Panc1 (cell line): Measurements from ENCODE around the gene LIMK1. TPM values are rescaled to one million over a fixed set of nuclear protein-coding genes. Genes with fewer than 3 reads are reported as not detected.

Source experiments
- ATAC-seq: fragments of 200-7000 bp; cut with Tn5 transposase; 2 replicates; pipeline ENCODE4 v1.9.1; 2020; ENCODE audit warnings: mild to moderate bottlenecking, moderate library complexity
- BruUV-seq: library from RNA; stranded (reverse); fragments of 400-500 nt; replicated peaks from 2 replicates; lab custom pipeline; 2021; lab: Mats Ljungman, UMichigan
- CTCF ChIA-PET: fragments of 300-600 bp; sonication (Branson Sonifier 250); formaldehyde crosslinking; loops from one replicate; lab custom pipeline; 2022; ENCODE audit warnings: antibody characterized with exemption; lab: Charles Lee
- POLR2A ChIA-PET: fragments of 300-600 bp; sonication (Branson Sonifier 250); formaldehyde crosslinking; loops from one replicate; lab custom pipeline; 2022; ENCODE audit warnings: antibody characterized with exemption; lab: Charles Lee
- DNase-seq: peaks from one replicate; pipeline ENCODE4 v3.0.0-alpha.2; 2010; ENCODE audit warnings: low read depth, low spot score
- H3K27ac ChIP-seq: 2 replicates; pipeline ENCODE4 v1.5.1; 2011; ENCODE audit warnings: mild to moderate bottlenecking, low read length, inconsistent platforms
- H3K27me3 ChIP-seq: fragments of 200-500 bp; sonication (Bioruptor generic); 2 replicates; pipeline ENCODE4 v1.6.0; 2014; ENCODE audit warnings: low read length, inconsistent platforms; ENCODE audit not compliant: control insufficient read depth, insufficient read depth
- H3K36me3 ChIP-seq: fragments of 200-500 bp; sonication (Bioruptor generic); 2 replicates; pipeline ENCODE4 v1.5.1; 2014; ENCODE audit warnings: inconsistent platforms, mild to moderate bottlenecking, low read length, moderate library complexity; ENCODE audit not compliant: control insufficient read depth, insufficient read depth
- H3K4me1 ChIP-seq: 2 replicates; pipeline ENCODE4 v1.5.1; 2011; ENCODE audit warnings: inconsistent platforms, mild to moderate bottlenecking, low read length, moderate library complexity; ENCODE audit not compliant: control insufficient read depth, insufficient read depth
- H3K4me3 ChIP-seq, 2 experiments: 2 replicates each; pipeline ENCODE4 v1.5.1; 2011 to 2012; ENCODE audit warnings: low read depth in 2 of 2, low read length in 2 of 2, mild to moderate bottlenecking in 2 of 2, inconsistent platforms in 1 of 2, moderate library complexity in 1 of 2
- H3K9me3 ChIP-seq: fragments of 200-500 bp; sonication (Bioruptor generic); 2 replicates; pipeline ENCODE4 v1.5.1; 2014; ENCODE audit warnings: low read depth, mild to moderate bottlenecking, inconsistent platforms, low read length, moderate library complexity; ENCODE audit not compliant: control insufficient read depth, insufficient read depth
- POLR2AphosphoS5 ChIP-seq: IDR thresholded peaks from 2 replicates; pipeline ENCODE4 v1.6.1; 2012; ENCODE audit warnings: mild to moderate bottlenecking, low read depth, low read length, moderate library complexity
- SIN3A ChIP-seq: IDR thresholded peaks from 2 replicates; pipeline ENCODE4 v1.6.1; 2012; ENCODE audit warnings: low read depth, mild to moderate bottlenecking, low read length, moderate library complexity, borderline replicate concordance; ENCODE audit not compliant: insufficient read depth
- TCF7L2 ChIP-seq: IDR thresholded peaks from 2 replicates; pipeline ENCODE4 v1.6.1; 2011; ENCODE audit warnings: mild to moderate bottlenecking, low read depth, low read length, inconsistent platforms
- in situ Hi-C: cut with HindIII; loops from 2 replicates; pipeline ENCODE4 v1.10.0; 2016; ENCODE audit warnings: low sequenced_read_pairs, low pct_unique_long_range_greater_than_20kb
- intact Hi-C: fragments of 100-400 bp; cut with micrococcal nuclease; formaldehyde crosslinking; loops from one replicate; pipeline ENCODE4 v1.10.0; 2022; ENCODE audit not compliant: unreplicated experiment
- total RNA-seq: library from RNA; stranded (reverse); gene quantifications from one replicate; pipeline ENCODE4 v1.2.1, GENCODE V29; 2021; ENCODE audit not compliant: unreplicated experiment
- TF ChIP-seq, protein P1 (sequence below), 2 experiments: IDR thresholded peaks; 2 replicates each; pipeline ENCODE4 v1.6.1; 2011 to 2012; ENCODE audit warnings: low read depth in 2 of 2, control low read depth in 1 of 2, low read length in 1 of 2, mild to moderate bottlenecking in 1 of 2, moderate library complexity in 1 of 2; ENCODE audit not compliant: insufficient read depth in 1 of 2
- TF ChIP-seq, protein P2 (sequence below): fragments of 450-650 bp; IDR thresholded peaks from 2 replicates; pipeline ENCODE4 v1.5.1; 2017; ENCODE audit warnings: mild to moderate bottlenecking

The LIMK1 gene
- total RNA-seq, 1 experiment from 2014 or later, result 59.6 TPM

DNA sequence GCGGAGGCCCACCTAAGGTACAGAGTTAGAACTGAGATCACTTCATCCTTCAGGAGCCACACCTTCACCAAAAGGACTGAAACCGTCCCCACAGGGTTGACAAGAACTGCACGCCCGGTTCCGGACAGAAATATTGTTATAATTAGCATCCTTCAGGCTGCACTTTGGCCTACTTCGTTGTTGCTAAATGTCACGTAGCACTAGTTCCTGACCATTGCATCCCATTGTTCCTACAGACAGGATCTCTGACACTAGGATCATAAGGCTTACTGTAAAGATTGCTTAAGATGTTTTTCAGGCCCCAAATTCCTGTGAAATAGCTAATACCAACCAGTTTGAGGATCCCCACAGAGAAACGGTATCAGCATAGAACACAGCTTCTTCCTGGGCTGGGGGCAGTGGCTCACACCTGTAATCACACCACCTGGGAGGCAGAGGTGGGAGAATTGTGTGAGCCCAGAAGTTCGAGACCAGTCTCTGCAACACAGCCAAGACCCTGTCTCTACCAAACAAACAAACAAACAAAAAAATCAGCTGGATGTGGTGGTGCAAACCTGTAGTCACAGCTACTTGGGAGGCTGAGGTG, 72.3 kb downstream of the LIMK1 start:
- CTCF ChIA-PET, result no interaction called here
- H3K27ac ChIP-seq, result no peak overlapping the region
- ATAC-seq (no peak), DNase-seq (no peak)
- no peaks in the 10 kb centered on the region for H3K9me3 ChIP-seq
- TF ChIP-seq, protein P1, sequence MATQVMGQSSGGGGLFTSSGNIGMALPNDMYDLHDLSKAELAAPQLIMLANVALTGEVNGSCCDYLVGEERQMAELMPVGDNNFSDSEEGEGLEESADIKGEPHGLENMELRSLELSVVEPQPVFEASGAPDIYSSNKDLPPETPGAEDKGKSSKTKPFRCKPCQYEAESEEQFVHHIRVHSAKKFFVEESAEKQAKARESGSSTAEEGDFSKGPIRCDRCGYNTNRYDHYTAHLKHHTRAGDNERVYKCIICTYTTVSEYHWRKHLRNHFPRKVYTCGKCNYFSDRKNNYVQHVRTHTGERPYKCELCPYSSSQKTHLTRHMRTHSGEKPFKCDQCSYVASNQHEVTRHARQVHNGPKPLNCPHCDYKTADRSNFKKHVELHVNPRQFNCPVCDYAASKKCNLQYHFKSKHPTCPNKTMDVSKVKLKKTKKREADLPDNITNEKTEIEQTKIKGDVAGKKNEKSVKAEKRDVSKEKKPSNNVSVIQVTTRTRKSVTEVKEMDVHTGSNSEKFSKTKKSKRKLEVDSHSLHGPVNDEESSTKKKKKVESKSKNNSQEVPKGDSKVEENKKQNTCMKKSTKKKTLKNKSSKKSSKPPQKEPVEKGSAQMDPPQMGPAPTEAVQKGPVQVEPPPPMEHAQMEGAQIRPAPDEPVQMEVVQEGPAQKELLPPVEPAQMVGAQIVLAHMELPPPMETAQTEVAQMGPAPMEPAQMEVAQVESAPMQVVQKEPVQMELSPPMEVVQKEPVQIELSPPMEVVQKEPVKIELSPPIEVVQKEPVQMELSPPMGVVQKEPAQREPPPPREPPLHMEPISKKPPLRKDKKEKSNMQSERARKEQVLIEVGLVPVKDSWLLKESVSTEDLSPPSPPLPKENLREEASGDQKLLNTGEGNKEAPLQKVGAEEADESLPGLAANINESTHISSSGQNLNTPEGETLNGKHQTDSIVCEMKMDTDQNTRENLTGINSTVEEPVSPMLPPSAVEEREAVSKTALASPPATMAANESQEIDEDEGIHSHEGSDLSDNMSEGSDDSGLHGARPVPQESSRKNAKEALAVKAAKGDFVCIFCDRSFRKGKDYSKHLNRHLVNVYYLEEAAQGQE (IDR thresholded peaks at IDR 0.05; ENCODE audit: insufficient read depth in 1 of 2, low read depth in 2 of 2, low read length in 1 of 2), result no peak
- TF ChIP-seq TCF7L2 (no peak), SIN3A (no peak), POLR2AphosphoS5 (no peak)
- TF ChIP-seq, protein P2, sequence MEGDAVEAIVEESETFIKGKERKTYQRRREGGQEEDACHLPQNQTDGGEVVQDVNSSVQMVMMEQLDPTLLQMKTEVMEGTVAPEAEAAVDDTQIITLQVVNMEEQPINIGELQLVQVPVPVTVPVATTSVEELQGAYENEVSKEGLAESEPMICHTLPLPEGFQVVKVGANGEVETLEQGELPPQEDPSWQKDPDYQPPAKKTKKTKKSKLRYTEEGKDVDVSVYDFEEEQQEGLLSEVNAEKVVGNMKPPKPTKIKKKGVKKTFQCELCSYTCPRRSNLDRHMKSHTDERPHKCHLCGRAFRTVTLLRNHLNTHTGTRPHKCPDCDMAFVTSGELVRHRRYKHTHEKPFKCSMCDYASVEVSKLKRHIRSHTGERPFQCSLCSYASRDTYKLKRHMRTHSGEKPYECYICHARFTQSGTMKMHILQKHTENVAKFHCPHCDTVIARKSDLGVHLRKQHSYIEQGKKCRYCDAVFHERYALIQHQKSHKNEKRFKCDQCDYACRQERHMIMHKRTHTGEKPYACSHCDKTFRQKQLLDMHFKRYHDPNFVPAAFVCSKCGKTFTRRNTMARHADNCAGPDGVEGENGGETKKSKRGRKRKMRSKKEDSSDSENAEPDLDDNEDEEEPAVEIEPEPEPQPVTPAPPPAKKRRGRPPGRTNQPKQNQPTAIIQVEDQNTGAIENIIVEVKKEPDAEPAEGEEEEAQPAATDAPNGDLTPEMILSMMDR, result no peak
- H3K36me3 ChIP-seq, result no peaks in the 10 kb centered on the region
- POLR2A ChIA-PET, result no interaction called here
- no peak overlapping the region for H3K4me3 ChIP-seq
- H3K4me1 ChIP-seq, result no peaks in the 10 kb centered on the region
- no TSS peak for BruUV-seq
- H3K27me3 ChIP-seq, result no peaks in the 10 kb centered on the region
- in situ Hi-C loops (no loop called here), intact Hi-C loops (no loop called here)

DNA sequence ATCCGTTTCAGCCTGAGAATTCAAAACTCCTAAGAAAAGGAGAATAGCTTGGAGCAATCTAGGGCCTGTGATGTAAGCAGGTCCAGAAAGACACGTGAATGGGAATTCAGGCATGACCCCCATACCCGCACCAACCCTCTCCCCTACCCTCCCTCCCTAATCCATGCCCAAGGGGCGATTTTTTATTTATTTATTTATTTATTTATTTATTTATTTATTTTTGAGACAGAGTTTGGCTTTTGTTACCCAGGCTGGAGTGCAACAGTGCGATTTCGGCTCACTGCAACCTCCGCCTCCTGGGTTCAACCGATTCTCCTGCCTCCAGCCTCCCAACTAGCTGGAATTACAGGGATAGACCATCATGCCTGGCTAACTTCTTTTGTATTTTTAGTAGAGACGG, 74.0 kb downstream of the LIMK1 start:
- in situ Hi-C loops, result no loop called here
- intact Hi-C loops, result no loop called here
- Histone ChIP-seq H3K4me3 (no peak overlapping the region), H3K4me1 (no peaks in the 10 kb centered on the region), H3K27ac (no peak overlapping the region), H3K27me3 (no peaks in the 10 kb centered on the region), H3K9me3 (no peaks in the 10 kb centered on the region), H3K36me3 (no peaks in the 10 kb centered on the region)
- POLR2A ChIA-PET, result no interaction called here
- no TSS peak for BruUV-seq
- ATAC-seq (no peak), DNase-seq (no peak)
- CTCF ChIA-PET, result no interaction called here
- TF ChIP-seq POLR2AphosphoS5, result no peak
- no peak for TF ChIP-seq SIN3A
- TF ChIP-seq TCF7L2, result no peak
- TF ChIP-seq, protein P1 (IDR thresholded peaks at IDR 0.05; ENCODE audit: insufficient read depth in 1 of 2, low read depth in 2 of 2, low read length in 1 of 2), result no peak
- TF ChIP-seq, protein P2, result no peak
